Neural progenitor cell (in vitro differentiated cells): Measurements from ENCODE around the gene CSF1. TPM values are rescaled to one million over a fixed set of nuclear protein-coding genes. Genes with fewer than 3 reads are reported as not detected.
"Not testable (repeated sequence)": the region's sequence is repeated elsewhere in the genome, so short reads cannot be mapped to it uniquely, and the experiment has no call there.

Experiments used
- DNase-seq: peaks from one replicate; pipeline ENCODE4 v3.0.0-alpha.2; 2016; ENCODE audit warnings: low spot score
- H2AFZ ChIP-seq: fragments of 200-600 bp; sonication (generic); replicated peaks from 2 replicates; pipeline ENCODE4 v1.6.1; 2016; ENCODE audit warnings: antibody characterized with exemption
- H3F3A ChIP-seq: fragments of 200-600 bp; sonication (generic); 2 replicates; pipeline ENCODE4 v1.6.1; 2016; ENCODE audit warnings: antibody characterized with exemption, low read depth
- H3K27ac ChIP-seq: fragments of 200-600 bp; sonication (generic); 2 replicates; pipeline ENCODE4 v1.5.1; 2016; ENCODE audit warnings: mild to moderate bottlenecking
- H3K27me3 ChIP-seq: fragments of 200-600 bp; sonication (generic); 2 replicates; pipeline ENCODE4 v1.6.1; 2016; ENCODE audit warnings: mild to moderate bottlenecking, moderate library complexity
- H3K36me3 ChIP-seq: fragments of 200-600 bp; sonication (generic); 2 replicates; pipeline ENCODE4 v1.5.1; 2016
- H3K4me1 ChIP-seq: fragments of 200-600 bp; sonication (generic); 2 replicates; pipeline ENCODE4 v1.6.1; 2016; ENCODE audit warnings: mixed run types
- H3K4me2 ChIP-seq: fragments of 200-600 bp; sonication (generic); 2 replicates; pipeline ENCODE4 v1.6.1; 2016
- H3K4me3 ChIP-seq: fragments of 200-600 bp; sonication (generic); 2 replicates; pipeline ENCODE4 v1.5.1; 2016
- H3K79me2 ChIP-seq: fragments of 200-600 bp; sonication (generic); 2 replicates; pipeline ENCODE4 v1.6.1; 2016; ENCODE audit warnings: low read depth
- H3K9ac ChIP-seq: fragments of 200-600 bp; sonication (generic); 2 replicates; pipeline ENCODE4 v1.6.1; 2016
- H3K9me3 ChIP-seq: fragments of 200-600 bp; sonication (generic); 2 replicates; pipeline ENCODE4 v1.5.1; 2016; ENCODE audit warnings: low read depth
- H4K20me1 ChIP-seq: fragments of 200-600 bp; sonication (generic); 2 replicates; pipeline ENCODE4 v1.6.1; 2016; ENCODE audit warnings: low read depth
- H3K27ac Mint-ChIP-seq: 3 replicates; pipeline ENCODE4 v1.8.0; 2021; ENCODE audit warnings: mixed read lengths
- H3K27me3 Mint-ChIP-seq: 2 replicates; pipeline ENCODE4 v1.8.0; 2022; ENCODE audit warnings: low read depth, mild to moderate bottlenecking, inconsistent platforms, moderate library complexity, mixed read lengths; ENCODE audit not compliant: insufficient read depth
- H3K36me3 Mint-ChIP-seq: 3 replicates; pipeline ENCODE4 v1.8.0; 2021; ENCODE audit warnings: mixed read lengths
- H3K4me1 Mint-ChIP-seq: 3 replicates; pipeline ENCODE4 v1.8.0; 2021; ENCODE audit warnings: mixed read lengths
- H3K4me3 Mint-ChIP-seq: 3 replicates; pipeline ENCODE4 v1.8.0; 2021; ENCODE audit warnings: mild to moderate bottlenecking, moderate library complexity, mixed read lengths
- H3K9me3 Mint-ChIP-seq: 3 replicates; pipeline ENCODE4 v1.8.0; 2020; ENCODE audit warnings: mixed read lengths
- EZH2 ChIP-seq: fragments of 200-600 bp; sonication (generic); IDR thresholded peaks from 2 replicates; pipeline ENCODE4 v1.6.1; 2017; ENCODE audit warnings: antibody characterized with exemption, mild to moderate bottlenecking, moderate library complexity
- EZH2phosphoT487 ChIP-seq: fragments of 200-600 bp; sonication (generic); IDR thresholded peaks from 2 replicates; pipeline ENCODE4 v1.6.1; 2017; ENCODE audit warnings: antibody characterized with exemption
- total RNA-seq: library from RNA; depleted of rRNA; stranded (reverse); fragments of >200 nt; gene quantifications from 2 replicates; pipeline ENCODE4 v1.2.3, GENCODE V29; 2015; ENCODE audit warnings: low replicate concordance
- TF ChIP-seq, protein P1 (sequence below): fragments of 200-600 bp; sonication (generic); IDR thresholded peaks from 2 replicates; pipeline ENCODE4 v1.5.1; 2017; ENCODE audit warnings: antibody characterized with exemption, mild to moderate bottlenecking

Gene CSF1
- total RNA-seq, 1 donor from 2014 or later, result 2.7 TPM

DNA sequence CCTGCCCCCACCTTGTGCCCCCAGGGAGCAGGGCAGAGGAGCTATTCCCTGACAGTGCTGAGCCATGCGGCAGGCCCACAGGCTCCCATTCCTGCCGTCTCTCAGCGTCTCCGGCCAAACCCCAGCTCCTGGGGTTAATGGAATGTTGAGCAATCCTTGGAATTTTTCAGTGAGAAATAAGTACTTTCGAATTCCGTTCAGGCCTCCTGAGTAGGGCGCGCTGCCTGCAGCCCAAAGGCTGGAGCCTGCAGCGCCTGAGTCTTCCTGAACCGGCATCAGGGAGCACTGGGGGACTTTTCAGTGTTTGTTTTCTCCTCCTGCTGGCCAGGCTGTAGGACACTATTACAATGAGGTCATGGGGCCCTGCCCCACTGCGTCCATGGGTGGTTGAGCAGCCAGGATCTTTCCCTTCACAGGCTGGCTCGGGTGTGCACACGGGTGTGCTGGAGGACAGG lies 33.3 kb upstream of the CSF1 start:
- Histone ChIP-seq H2AFZ (peak overlapping the region; percentile 80), H3K27me3 (no peaks in the 10 kb centered on the region), H3K36me3 (no peaks in the 10 kb centered on the region), H4K20me1 (no peaks in the 10 kb centered on the region), H3K9me3 (no peaks in the 10 kb centered on the region), H3F3A (peaks cover 13% of the 10 kb centered on the region), H3K27ac (peak overlapping the region; percentile 69), H3K4me3 (no peak overlapping the region), H3K4me1 (peaks cover 53% of the 10 kb centered on the region), H3K4me2 (peak overlapping the region; percentile 54), H3K79me2 (no peaks in the 10 kb centered on the region), H3K9ac (no peak overlapping the region)
- DNase-seq, result peak; percentile 81
- Mint-ChIP-seq H3K4me3 (peak overlapping the region; percentile 34), H3K36me3 (no peaks in the 10 kb centered on the region), H3K9me3 (no peaks in the 10 kb centered on the region), H3K4me1 (peaks cover 89% of the 10 kb centered on the region), H3K27ac (peak overlapping the region; percentile 78), H3K27me3 (peaks cover 3% of the 10 kb centered on the region)
- TF ChIP-seq, protein P1, sequence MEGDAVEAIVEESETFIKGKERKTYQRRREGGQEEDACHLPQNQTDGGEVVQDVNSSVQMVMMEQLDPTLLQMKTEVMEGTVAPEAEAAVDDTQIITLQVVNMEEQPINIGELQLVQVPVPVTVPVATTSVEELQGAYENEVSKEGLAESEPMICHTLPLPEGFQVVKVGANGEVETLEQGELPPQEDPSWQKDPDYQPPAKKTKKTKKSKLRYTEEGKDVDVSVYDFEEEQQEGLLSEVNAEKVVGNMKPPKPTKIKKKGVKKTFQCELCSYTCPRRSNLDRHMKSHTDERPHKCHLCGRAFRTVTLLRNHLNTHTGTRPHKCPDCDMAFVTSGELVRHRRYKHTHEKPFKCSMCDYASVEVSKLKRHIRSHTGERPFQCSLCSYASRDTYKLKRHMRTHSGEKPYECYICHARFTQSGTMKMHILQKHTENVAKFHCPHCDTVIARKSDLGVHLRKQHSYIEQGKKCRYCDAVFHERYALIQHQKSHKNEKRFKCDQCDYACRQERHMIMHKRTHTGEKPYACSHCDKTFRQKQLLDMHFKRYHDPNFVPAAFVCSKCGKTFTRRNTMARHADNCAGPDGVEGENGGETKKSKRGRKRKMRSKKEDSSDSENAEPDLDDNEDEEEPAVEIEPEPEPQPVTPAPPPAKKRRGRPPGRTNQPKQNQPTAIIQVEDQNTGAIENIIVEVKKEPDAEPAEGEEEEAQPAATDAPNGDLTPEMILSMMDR, result peak; percentile 19
- no peak for TF ChIP-seq EZH2phosphoT487

DNA sequence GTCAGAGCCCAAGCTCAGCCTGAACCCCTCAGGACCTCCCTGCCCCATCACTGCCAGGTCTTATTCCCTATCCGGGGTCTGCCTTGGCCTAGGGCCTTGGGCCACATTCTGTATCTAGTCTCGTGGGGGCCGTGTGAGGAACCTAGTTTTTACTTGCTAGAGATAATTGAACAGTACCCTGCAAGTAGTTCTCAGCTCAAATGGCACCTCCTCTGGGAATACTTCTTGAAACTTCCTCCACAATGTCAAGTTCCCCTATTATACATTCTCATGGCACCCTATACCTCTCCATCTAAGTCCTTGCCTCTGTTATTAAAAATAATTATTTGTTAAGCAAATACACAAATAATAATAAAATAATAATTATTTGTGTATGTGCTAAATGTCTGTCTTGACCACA lies 32.9 kb upstream of the CSF1 start:
- Mint-ChIP-seq H3K36me3 (no peaks in the 10 kb centered on the region), H3K4me1 (peaks cover 85% of the 10 kb centered on the region), H3K27ac (peak overlapping the region; percentile 78), H3K4me3 (no peak overlapping the region), H3K9me3 (no peaks in the 10 kb centered on the region), H3K27me3 (peaks cover 3% of the 10 kb centered on the region)
- no peaks in the 10 kb centered on the region for H3K36me3 ChIP-seq
- H3K4me1 ChIP-seq, result peaks cover 52% of the 10 kb centered on the region
- no peak for DNase-seq
- no peak overlapping the region for H3K9ac ChIP-seq
- H3K4me3 ChIP-seq, result no peak overlapping the region
- peak overlapping the region; percentile 54 for H3K4me2 ChIP-seq
- peak overlapping the region; percentile 80 for H2AFZ ChIP-seq
- no peaks in the 10 kb centered on the region for H3K79me2 ChIP-seq
- H3K27ac ChIP-seq, result no peak overlapping the region
- no peaks in the 10 kb centered on the region for H3K9me3 ChIP-seq
- peaks cover 13% of the 10 kb centered on the region for H3F3A ChIP-seq
- TF ChIP-seq EZH2, result no peak
- H3K27me3 ChIP-seq, result no peaks in the 10 kb centered on the region
- no peaks in the 10 kb centered on the region for H4K20me1 ChIP-seq

DNA sequence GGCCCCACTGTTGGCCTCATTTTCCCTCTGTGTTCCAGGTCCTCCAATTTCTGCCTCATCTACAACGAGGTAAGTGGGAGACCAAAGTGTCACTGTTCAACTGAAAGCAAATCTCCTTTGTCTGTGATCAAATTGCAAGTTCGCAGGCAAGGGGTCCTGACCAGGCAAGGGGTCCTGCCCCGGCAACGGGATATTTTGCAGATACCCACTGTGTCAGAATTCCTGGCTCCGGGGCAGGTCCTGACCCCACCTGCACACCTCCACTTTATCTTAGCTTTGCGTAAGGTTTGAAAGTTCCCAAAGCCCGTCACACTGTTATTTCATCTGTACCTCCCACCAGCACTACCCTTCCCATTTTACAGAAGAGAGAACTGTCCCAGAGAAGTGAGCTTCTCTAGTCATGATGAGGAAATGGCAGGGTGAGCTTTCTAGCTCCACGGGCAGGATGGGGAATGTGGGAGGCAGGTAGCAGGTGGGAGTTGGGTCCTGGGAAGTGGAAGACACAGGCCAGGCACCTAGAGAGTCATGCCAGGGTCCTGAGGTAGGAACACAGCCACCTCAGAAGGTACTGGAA lies 32.0 kb upstream of the CSF1 start:
- H3K4me1 ChIP-seq, result peaks cover 44% of the 10 kb centered on the region
- H3K9me3 Mint-ChIP-seq, result no peaks in the 10 kb centered on the region
- no peaks in the 10 kb centered on the region for H3K79me2 ChIP-seq
- H3K4me3 Mint-ChIP-seq, result no peak overlapping the region
- peaks cover 84% of the 10 kb centered on the region for H3K4me1 Mint-ChIP-seq
- H3F3A ChIP-seq, result peaks cover 13% of the 10 kb centered on the region
- peaks cover 3% of the 10 kb centered on the region for H3K27me3 Mint-ChIP-seq
- no peaks in the 10 kb centered on the region for H3K36me3 Mint-ChIP-seq
- H2AFZ ChIP-seq, result no peak overlapping the region
- no peaks in the 10 kb centered on the region for H3K36me3 ChIP-seq
- H3K4me2 ChIP-seq, result no peak overlapping the region
- no peaks in the 10 kb centered on the region for H4K20me1 ChIP-seq
- peak overlapping the region; percentile 6 for H3K27ac Mint-ChIP-seq
- no peak overlapping the region for H3K9ac ChIP-seq
- no peaks in the 10 kb centered on the region for H3K27me3 ChIP-seq
- H3K4me3 ChIP-seq, result no peak overlapping the region
- no peak overlapping the region for H3K27ac ChIP-seq
- DNase-seq, result no peak
- TF ChIP-seq EZH2, result no peak
- TF ChIP-seq, protein P1, result no peak
- no peak for TF ChIP-seq EZH2phosphoT487
- no peaks in the 10 kb centered on the region for H3K9me3 ChIP-seq

DNA sequence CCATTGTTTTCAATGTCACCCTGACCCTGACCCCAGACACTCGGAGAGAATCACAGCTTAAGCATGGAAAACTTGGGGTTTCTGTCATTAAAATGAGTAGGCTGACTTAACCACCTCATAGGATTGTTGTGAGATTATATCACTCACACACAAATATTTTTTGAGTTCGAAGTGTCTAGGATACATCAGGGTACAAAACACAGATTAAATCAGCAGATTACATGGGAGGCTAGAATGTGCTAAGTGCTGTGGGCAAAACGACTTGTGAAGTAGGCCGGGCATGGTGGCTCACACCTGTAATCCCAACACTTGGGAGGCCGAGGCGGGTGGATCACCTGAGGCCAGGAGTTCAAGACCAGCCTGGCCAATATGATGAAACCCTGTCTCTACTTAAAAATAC lies 31.3 kb upstream of the CSF1 start:
- not testable (repeated sequence) for H3K36me3 Mint-ChIP-seq, H3K4me3 ChIP-seq, H3K36me3 ChIP-seq, H3K79me2 ChIP-seq, H3K27me3 Mint-ChIP-seq, H3K4me3 Mint-ChIP-seq, H3K9ac ChIP-seq, H3K27ac ChIP-seq, H3K9me3 Mint-ChIP-seq, H4K20me1 ChIP-seq, DNase-seq, H3K4me2 ChIP-seq, H2AFZ ChIP-seq, H3K27me3 ChIP-seq, H3K9me3 ChIP-seq
- H3K4me1 Mint-ChIP-seq, result peaks cover 84% of the 10 kb centered on the region
- peaks cover 13% of the 10 kb centered on the region for H3F3A ChIP-seq
- H3K27ac Mint-ChIP-seq, result peak overlapping the region; percentile 22
- H3K4me1 ChIP-seq, result peaks cover 43% of the 10 kb centered on the region
